ENCODE results near the gene SLC44A1.
"Not testable (repeated sequence)": the region's sequence is repeated elsewhere in the genome, so short reads cannot be mapped to it uniquely, and the experiment has no call there.

The SLC44A1 gene

DNA sequence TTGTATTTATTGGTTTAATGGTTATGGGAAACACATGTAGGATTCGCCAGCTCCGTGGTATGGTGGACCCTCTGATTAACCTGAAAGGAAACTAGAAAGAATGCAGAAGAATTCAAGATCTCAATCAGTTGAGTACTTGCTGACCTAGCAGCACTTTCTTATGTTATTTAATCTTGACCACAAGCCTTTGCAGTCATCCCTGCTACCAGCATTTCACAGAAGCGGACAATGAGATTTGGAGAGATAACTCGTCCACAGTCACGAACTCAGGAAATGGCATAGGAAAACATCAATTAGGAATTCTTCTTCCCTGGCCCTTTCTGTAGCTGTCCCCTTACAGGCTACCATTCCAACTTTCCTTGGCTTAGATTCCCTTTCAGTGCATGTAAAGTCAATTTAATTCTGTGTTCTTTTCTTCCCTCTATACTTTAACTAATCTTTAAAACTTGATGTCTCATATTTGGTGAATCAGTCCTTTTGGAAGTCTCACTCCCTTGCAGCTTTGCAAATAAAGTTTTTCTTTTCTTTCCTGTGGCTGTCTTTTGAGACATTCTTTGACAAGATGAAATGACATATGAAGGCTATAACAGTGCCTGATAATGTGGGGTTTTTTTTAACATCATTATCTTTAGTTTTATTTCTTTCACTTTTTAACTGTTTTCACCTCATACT lies 1.3 kb upstream of the SLC44A1 start:
- no peak for DNase-seq

DNA sequence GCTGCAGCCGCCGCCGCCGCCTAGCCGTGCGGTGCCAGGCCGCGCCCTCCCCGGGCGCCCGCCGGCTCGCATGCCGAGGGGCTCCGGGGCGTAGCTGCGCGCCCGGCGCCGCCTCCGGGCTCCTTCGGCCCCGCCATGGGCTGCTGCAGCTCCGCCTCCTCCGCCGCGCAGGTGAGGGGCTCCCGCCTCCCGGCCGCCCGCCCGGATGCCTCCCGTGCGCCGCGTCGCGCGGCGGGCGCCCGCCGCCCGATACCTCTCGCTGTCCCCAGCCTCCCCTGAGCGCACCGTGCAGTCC lies 230 bp downstream of the SLC44A1 start:
- peak; percentile 81 for DNase-seq

DNA sequence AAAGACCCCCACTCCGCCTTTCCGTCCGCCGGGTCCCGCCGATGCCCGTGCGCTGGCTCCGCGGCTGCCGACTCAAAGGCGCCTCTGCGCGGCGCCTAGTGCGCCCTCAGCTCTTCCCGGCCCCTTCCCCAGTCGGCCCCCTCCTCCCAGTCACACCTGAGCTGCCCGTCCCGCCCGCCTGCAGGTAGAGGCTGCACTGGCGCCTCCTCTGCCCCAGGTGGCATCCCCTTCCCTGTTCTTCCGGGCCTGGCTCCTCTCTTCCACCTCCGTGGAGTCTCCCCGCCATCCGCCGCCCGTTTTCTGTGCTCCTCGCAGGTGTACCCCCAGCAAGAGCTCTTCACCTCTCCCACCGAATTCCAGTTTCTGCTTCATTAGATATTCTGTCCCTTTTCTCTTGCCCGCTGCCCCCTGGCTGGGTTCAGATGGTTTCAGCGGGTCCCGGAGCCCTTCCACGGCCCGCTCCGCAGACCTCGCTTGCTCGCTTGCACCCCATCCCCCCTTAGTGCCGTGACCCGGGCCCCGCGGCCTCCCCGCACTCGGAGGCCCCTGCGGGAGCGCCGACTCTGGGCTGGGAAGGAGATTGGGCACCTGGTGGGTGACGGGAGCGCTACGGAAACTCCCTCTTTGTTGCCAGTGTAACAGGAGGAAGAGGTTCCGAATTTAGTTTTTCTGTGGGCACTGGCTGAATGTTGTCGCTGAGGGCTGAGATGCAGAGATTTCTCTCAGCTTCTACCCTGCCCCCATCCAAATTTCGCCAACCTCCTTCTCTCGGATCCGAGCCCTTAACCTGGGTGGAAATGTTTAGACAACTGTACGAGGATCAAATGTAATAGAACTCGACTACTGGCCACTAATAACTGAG lies 809 bp downstream of the SLC44A1 start:
- DNase-seq: peak; percentile 83

DNA sequence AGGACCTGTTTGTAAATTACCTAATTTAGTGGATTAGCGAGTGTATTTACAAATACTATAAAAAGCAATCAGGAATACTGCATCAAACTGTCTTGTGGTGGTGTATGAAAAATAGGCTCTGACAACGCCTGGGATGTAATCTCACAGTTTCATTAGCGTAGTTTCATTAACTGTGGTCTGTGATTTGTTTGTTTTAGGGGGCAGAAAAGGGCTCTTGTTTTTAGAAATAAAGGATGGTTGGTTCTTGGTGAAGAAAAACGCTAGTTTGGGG lies 1.4 kb downstream of the SLC44A1 start:
- no peak for DNase-seq

DNA sequence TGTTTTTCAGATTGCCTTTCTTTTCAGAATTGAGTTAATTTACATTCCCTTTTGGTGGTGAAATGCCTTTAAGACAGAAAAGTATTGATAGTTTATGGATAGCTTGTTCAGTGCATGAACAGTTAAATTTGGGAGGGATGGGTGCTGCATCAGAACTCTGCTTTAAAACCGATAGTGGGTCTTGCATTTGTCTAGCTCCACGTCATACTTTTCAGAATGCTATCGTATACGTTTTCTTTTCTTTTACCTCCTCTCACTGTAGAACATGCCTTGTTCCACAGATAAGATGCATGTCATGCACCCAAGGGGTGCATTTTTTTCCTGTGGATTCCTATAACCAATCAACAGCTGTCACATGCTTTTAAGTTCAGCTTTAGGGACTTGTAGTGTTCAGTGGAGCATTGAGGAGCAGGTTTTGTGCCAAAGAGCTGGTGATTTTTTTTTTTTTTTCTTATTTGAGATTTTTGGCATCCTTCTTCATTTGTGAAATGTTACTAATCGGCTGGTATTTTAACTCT lies 2.3 kb downstream of the SLC44A1 start:
- no peak for DNase-seq

DNA sequence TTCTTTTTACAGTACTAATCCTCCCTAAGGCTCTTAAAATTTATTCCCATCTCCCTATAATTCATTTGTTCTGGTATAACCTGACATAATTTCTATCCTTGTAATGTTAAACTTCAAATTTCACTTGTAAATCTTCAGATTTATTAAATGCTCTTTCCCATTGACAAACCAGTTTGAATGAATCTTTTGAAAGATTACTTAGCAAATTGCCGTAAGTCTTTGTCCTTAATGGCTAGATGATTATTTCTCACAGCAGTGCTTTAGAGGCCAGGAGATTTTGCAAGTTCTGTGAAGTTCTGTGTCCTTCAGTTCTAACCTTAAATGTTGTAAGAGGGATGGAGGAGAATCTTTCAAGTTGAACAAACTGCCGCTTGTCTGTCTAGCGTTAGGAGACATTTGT lies 4.2 kb downstream of the SLC44A1 start:
- DNase-seq: no peak

- DNase-seq: no peak
Observed at GRCh38 chr9:105251133-105251532, 6.7 kb downstream of the SLC44A1 start.

- no peak for DNase-seq
Observed at GRCh38 chr9:105251733-105252404, 7.4 kb downstream of the SLC44A1 start.

DNA sequence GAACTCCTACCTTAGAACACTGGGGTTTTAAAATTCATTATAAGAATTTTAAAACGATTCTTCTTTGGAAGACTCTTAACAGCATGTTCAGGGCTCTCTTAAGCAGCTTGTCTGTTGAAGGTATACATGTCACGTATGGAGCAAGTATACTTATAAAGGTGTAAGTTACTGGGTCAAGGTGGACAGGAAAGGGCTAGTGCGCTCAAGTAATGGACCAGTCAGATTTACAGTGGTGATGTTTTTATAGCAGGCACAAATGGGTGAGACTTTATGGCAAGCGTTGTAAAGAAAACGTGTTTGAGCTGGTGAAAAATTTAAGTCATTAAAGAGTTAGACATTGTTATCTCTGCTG lies 7.9 kb downstream of the SLC44A1 start:
- DNase-seq: no peak

GRCh38 chr9:105254226-105254625 lies 9.8 kb downstream of the SLC44A1 start:
- no peak for DNase-seq

- no peak for DNase-seq
Observed at GRCh38 chr9:105255421-105255820, 11.0 kb downstream of the SLC44A1 start.

DNA sequence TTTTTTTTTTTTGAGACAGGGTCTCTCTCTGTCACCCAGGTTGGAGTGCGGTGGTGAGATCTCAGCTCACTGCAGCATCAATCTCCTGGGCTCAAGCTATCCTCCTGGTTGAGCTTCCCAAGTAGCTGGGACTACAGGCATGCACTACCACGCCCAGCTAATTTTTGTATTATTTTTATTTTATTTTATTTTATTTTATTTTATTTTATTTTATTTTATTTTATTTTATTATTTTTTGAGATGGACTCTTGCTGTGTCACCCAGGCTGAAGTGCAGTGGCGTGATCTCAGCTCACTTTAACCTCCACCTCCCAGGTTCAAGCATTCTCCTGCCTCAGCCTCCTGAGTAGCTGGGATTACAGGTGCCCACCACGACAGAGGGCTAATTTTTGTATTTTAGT lies 12.1 kb downstream of the SLC44A1 start:
- DNase-seq: not testable (repeated sequence)

DNA sequence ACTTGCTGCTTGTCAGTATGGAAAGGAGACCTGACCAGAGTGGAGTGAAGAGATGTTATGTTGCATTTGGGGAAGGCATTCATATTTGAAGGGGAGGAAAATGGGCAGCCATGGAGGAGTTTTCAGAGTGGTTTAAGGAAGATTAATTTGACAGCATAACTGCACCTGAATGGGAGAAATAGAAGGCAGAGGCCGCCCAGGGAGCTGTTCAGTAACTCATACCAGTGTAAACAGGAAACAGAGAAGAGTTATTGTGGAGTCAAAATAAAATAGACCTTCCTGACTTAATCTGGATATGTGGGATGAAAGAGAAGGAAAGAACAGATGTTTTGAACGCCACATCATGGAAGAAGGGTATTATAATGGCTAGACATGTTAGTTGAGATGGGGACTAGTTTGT lies 13.4 kb downstream of the SLC44A1 start:
- no peak for DNase-seq

DNA sequence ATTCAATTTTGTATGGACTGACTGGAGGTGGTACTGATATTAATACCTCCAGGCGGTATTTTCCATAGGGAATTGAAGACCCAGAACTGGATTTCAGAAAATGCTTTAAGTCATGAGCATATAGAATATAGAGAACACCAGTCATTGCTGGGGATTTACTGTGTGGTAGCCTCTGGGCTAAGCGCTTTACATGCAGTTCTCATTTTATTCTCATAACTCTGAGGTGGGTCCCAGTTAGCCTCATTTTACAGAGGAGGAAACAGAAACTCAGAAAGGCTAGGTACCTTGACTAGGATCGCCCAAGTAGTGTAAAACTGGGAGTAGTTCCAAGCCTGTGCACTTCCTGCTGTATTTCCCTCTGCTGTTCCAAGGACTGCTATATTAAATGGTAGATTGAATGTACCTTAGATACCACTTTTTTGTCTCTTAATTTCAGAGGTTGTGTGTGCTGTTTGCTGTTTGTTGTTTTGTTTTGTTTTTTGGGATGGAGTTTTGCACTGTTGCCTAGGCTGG lies 13.8 kb downstream of the SLC44A1 start:
- no peak for DNase-seq

- DNase-seq: no peak
Observed at GRCh38 chr9:105259274-105259673, 14.8 kb downstream of the SLC44A1 start.

- no peak for DNase-seq
Observed at GRCh38 chr9:105259731-105260612, 15.5 kb downstream of the SLC44A1 start.

DNA sequence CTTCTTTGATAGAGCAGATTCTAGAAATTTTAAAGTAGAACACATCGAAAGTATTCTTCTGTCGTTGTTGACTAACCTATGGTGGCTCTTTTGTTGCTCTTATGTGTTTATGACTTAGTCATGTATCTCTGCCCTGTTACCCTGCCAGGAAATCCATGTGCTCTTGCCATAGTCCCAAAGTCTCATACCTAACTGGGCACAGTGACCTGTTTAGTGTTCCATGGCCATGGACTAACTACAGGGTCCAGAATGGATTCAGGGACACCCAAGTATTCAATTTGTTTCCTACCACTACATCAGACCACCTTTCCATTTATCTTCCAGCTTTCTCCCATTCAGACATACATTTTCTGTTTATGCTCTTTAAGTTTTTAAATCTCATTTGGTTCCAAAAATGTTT lies 18.0 kb downstream of the SLC44A1 start:
- no peak for DNase-seq

GRCh38 chr9:105264380-105264779 lies 19.9 kb downstream of the SLC44A1 start:
- DNase-seq: no peak

DNA sequence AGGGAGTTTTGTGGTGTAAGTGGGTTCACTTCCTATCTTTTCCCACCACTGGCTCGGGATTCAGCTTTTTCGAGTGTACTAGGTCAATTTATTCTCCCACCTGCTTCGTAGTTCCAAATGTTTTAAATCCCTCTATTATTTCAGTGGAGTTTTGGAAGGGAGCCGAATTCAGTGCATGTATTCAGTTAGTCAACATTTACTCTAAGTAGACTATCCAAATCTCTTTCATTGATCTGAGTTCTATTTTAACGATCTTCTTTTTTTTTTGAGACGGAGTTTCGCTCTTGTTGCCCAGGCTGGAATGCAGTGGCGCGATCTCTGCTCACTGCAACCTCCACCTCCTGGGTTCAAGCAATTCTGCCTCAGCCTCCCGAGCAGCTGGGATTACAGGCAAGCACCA lies 23.8 kb downstream of the SLC44A1 start:
- DNase-seq: not testable (repeated sequence)

GRCh38 chr9:105269593-105269992 lies 25.1 kb downstream of the SLC44A1 start:
- DNase-seq: no peak

- no peak for DNase-seq
Observed at GRCh38 chr9:105270711-105271110, 26.3 kb downstream of the SLC44A1 start.

GRCh38 chr9:105273731-105274130 lies 29.3 kb downstream of the SLC44A1 start:
- no peak for DNase-seq

DNA sequence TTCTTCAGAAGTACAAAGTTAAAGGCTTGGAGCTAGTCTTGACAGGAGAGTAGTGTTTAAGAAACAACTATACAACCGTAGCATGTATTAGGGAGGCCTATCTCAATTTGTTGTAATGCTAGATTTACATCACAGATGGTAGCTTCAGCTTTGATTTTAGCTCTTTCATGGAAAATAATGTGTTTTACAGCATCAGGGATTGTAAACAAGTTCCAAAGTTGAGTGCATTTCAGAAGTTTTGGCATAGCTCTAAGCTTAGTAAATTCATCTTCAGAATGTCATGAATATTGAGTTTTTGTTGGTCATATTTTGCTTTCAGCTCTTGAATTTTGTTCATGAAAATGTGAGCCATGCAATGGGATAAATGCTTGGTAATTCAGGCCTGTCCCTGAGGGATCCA lies 30.7 kb downstream of the SLC44A1 start:
- no peak for DNase-seq
